Breast epithelium (tissue), 3 donors: ENCODE measurements around the gene FBXL3.

Experiments used
- POLR2A ChIP-seq: fragments of 450-650 bp; IDR thresholded peaks from one replicate; pipeline ENCODE4 v1.6.1; 2016; ENCODE audit warnings: antibody characterized with exemption, mild to moderate bottlenecking, moderate library complexity
- POLR2AphosphoS5 ChIP-seq, 3 donors: sonication (generic); formaldehyde crosslinking; IDR thresholded peaks; one replicate each; pipeline ENCODE4 v1.6.1; 2017; ENCODE audit warnings: antibody characterized with exemption in 3 of 3
- TF ChIP-seq, protein P1 (sequence below), 3 donors: fragments of 450-650 bp; IDR thresholded peaks; one replicate each; pipeline ENCODE4 v1.5.1; 2016 to 2017; ENCODE audit warnings: antibody characterized with exemption in 3 of 3, mild to moderate bottlenecking in 3 of 3, moderate library complexity in 3 of 3

DNA sequence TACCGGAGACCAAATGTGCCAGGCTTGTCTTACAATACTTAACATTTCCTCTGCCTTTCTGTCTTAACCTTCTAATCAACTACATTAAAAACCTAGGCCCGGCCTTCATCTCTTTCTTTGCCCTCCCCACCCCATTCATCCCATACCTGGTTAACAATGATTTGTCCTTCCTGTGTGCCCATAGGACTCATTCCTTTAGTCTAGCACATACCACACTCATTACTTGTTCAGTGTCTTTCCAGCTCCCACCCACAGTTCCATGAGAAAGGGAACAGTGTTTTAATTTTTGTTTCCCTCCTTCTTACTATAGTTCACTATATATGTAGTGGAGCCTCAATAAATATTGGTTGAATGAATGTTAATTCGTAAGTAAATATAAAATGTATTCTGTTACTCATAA, 32.7 kb downstream of the FBXL3 start:
- TF ChIP-seq, protein P1, sequence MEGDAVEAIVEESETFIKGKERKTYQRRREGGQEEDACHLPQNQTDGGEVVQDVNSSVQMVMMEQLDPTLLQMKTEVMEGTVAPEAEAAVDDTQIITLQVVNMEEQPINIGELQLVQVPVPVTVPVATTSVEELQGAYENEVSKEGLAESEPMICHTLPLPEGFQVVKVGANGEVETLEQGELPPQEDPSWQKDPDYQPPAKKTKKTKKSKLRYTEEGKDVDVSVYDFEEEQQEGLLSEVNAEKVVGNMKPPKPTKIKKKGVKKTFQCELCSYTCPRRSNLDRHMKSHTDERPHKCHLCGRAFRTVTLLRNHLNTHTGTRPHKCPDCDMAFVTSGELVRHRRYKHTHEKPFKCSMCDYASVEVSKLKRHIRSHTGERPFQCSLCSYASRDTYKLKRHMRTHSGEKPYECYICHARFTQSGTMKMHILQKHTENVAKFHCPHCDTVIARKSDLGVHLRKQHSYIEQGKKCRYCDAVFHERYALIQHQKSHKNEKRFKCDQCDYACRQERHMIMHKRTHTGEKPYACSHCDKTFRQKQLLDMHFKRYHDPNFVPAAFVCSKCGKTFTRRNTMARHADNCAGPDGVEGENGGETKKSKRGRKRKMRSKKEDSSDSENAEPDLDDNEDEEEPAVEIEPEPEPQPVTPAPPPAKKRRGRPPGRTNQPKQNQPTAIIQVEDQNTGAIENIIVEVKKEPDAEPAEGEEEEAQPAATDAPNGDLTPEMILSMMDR (IDR thresholded peaks at IDR 0.05), result no peak
- TF ChIP-seq POLR2AphosphoS5 (IDR thresholded peaks at IDR 0.05) (no peak), POLR2A (no peak)
